ENCODE data around the gene UNC5CL. TPM values are rescaled to one million over a fixed set of nuclear protein-coding genes. Genes with fewer than 3 reads are reported as not detected.

Gene UNC5CL
- total and polyA plus RNA-seq, 9 of the 15 experiments (the other 6 are each of a cell fraction or from before 2014, with no cell fraction given), result 0.07 to 1.8 (median 0.62) TPM; not detected in 1

- TF ChIP-seq ZNF592 (IDR thresholded peaks at IDR 0.05) (peak; percentile 54; the same call in 1 of the 2 replicates), YY1 (IDR thresholded peaks at IDR 0.05; ENCODE audit: borderline replicate concordance in 1 of 3, control insufficient read depth in 1 of 3, extremely low read depth in 1 of 3, insufficient read depth in 3 of 3, insufficient read length in 1 of 3, insufficient replicate concordance in 2 of 3, low read depth in 1 of 3, low read length in 2 of 3) (peak in 1 of 3 experiments; percentile 24), GABPA (tag; conservative IDR thresholded peaks at IDR 0.05; ENCODE audit: low read depth) (peak; percentile 29; the same call in 1 of the 2 replicates), TAF7 (tag; IDR thresholded peaks at IDR 0.05) (peak; percentile 75; the same call in 1 of the 2 replicates), NFATC3 (IDR thresholded peaks at IDR 0.05) (no peak), DMBX1 (CRISPR knock-in tag; IDR thresholded peaks at IDR 0.05; ENCODE audit: borderline replicate concordance) (no peak), BCOR (IDR thresholded peaks at IDR 0.05) (no peak; the same call in 1 of the 2 replicates), PPARD (CRISPR knock-in tag; IDR thresholded peaks at IDR 0.05) (no peak), DACH1 (IDR thresholded peaks at IDR 0.05; ENCODE audit: partially characterized antibody) (no peak), MAX (CRISPR knock-in tag; IDR thresholded peaks at IDR 0.05) (no peak), ZFPM2 (CRISPR knock-in tag; IDR thresholded peaks at IDR 0.05) (no peak), ZBTB9 (CRISPR knock-in tag; IDR thresholded peaks at IDR 0.05) (0 out of 2 replicates have a peak, but pooled peaks have one; percentile 21), ASH1L (IDR thresholded peaks at IDR 0.05; ENCODE audit: borderline replicate concordance, low read depth, partially characterized antibody) (peak; percentile 12)
- TF ChIP-seq, protein P1, sequence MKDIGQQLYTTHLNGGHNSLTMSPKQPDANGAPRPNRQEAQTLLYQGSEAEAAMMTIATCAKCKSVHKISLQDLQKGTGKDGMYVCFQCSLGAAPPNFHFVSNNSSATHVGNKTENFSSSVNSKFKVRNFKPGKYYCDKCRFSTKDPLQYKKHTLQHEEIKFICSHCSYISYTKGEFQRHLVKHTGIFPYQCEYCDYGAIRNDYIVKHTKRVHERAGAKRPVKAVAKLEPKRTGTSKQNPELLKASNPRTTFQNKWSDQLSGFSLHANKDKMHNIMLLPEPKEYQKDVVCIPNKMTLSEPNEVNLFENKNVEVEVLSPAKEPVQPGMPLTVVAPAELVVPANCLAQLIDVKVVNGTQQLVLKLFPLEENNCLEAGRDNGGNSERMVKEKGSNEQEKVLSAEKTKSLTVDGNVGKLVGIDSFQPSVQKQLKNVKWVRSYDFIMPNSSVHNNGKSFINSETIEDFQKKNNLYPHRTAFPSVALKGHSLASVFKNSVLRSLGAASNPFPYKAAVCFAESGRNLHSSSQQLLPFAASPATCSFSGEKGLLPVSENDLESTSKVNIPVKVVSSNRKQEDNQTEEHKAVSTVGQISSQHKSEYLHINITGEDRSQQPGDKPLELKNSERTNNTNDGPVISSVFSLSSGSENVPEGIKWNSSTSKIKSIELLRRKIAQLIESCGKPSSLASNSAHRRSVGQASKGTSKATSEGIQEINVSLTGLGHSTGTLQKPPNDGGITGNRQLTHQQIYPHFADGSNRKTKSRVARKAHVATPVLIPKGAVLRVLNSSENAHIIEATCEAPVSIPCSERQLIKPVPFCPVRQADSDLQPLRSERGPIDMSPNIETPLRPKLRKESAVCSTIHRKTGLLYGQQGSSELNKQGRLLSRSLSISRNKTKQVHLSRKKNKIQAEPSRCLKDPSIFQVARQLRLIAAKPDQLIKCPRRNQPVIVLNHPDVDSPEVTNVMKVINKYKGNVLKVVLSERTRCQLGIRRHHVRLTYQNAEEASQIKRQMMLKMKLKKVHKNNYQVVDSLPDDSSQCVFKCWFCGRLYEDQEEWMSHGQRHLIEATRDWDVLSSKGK (CRISPR knock-in tag; IDR thresholded peaks at IDR 0.05), result no peak
- TF ChIP-seq, protein P2, sequence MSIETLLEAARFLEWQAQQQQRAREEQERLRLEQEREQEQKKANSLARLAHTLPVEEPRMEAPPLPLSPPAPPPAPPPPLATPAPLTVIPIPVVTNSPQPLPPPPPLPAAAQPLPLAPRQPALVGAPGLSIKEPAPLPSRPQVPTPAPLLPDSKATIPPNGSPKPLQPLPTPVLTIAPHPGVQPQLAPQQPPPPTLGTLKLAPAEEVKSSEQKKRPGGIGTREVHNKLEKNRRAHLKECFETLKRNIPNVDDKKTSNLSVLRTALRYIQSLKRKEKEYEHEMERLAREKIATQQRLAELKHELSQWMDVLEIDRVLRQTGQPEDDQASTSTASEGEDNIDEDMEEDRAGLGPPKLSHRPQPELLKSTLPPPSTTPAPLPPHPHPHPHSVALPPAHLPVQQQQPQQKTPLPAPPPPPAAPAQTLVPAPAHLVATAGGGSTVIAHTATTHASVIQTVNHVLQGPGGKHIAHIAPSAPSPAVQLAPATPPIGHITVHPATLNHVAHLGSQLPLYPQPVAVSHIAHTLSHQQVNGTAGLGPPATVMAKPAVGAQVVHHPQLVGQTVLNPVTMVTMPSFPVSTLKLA (conservative IDR thresholded peaks at IDR 0.05), result peak in 1 of 2 experiments; percentile 2; a peak in 1 of 4 replicates
Measured at GRCh38 chr6:41073968-41074691, 35.1 kb upstream of the UNC5CL start (continued).

Measured in K562 (cell line).